Suprapubic skin (tissue), 4 donors: ENCODE measurements around the gene USP32.

ENCODE experiments used
- EP300 ChIP-seq: sonication (generic); formaldehyde crosslinking; IDR thresholded peaks from one replicate; pipeline ENCODE4 v1.6.1; 2017; ENCODE audit warnings: antibody characterized with exemption
- POLR2A ChIP-seq, 2 donors: fragments of 450-650 bp; IDR thresholded peaks; one replicate each; pipeline ENCODE4 v1.6.1; 2017; ENCODE audit warnings: antibody characterized with exemption in 2 of 2, mild to moderate bottlenecking in 2 of 2, moderate library complexity in 2 of 2
- POLR2AphosphoS5 ChIP-seq, 3 donors: sonication (generic); formaldehyde crosslinking; IDR thresholded peaks; one replicate each; pipeline ENCODE4 v1.6.1; 2017; ENCODE audit warnings: antibody characterized with exemption in 3 of 3
- TF ChIP-seq, protein P1 (sequence below), 2 donors: fragments of 200-600 bp in 1 of 2; fragments of 450-650 bp in 1 of 2; sonication (generic) in 1 of 2; IDR thresholded peaks; one replicate each; pipeline ENCODE4 v1.5.1; 2016 to 2019; ENCODE audit warnings: antibody characterized with exemption in 2 of 2, mild to moderate bottlenecking in 1 of 2, moderate library complexity in 1 of 2

DNA sequence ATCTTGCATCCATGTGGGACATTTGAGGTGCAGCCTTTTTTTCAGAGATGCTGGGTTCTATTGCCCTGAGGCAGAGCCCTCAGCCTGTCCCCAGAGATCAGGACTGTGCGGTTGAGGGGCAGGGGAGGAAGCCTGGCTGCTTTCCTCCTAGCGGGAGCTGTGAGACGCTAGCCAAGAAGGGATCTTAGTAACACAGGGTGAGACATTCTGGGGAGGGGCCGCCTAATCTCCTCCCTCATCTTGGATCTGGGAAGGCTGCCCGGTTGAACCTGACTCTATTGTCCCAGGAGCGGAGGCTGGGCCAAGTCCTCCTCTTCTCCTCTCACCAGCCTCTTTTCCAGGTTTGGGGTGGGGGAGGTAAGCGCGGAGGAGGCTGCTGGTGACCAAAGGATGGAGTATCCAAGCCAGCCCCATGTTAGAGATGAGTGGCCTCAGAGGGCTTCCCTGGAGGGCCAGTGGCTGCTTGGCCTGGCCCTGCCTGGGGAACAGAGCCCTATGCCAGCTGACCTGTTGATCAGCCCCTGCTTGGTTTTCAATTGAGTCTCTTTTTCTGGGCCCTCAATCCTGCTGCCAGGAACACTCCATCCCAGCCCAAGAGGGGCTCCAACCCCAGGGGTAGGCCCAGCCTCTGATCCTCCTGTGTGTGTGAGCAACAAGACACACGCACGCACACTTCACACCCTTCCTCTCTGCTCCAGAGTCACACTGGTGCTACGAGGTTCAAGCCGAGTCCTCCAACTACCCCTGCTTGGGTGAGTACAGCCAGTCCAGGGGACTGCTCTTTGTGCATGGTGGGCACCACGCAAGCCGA is 237.1 kb downstream of the USP32 start:
- TF ChIP-seq, protein P1, sequence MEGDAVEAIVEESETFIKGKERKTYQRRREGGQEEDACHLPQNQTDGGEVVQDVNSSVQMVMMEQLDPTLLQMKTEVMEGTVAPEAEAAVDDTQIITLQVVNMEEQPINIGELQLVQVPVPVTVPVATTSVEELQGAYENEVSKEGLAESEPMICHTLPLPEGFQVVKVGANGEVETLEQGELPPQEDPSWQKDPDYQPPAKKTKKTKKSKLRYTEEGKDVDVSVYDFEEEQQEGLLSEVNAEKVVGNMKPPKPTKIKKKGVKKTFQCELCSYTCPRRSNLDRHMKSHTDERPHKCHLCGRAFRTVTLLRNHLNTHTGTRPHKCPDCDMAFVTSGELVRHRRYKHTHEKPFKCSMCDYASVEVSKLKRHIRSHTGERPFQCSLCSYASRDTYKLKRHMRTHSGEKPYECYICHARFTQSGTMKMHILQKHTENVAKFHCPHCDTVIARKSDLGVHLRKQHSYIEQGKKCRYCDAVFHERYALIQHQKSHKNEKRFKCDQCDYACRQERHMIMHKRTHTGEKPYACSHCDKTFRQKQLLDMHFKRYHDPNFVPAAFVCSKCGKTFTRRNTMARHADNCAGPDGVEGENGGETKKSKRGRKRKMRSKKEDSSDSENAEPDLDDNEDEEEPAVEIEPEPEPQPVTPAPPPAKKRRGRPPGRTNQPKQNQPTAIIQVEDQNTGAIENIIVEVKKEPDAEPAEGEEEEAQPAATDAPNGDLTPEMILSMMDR (IDR thresholded peaks at IDR 0.05) = no peak
- TF ChIP-seq POLR2A (IDR thresholded peaks at IDR 0.05) (no peak), POLR2AphosphoS5 (IDR thresholded peaks at IDR 0.05) (no peak), EP300 (no peak)
